Fibroblast of villous mesenchyme (primary cell): ENCODE data around the gene GIT2. TPM values are rescaled to one million over a fixed set of nuclear protein-coding genes. Genes with fewer than 3 reads are reported as not detected.
A peak's percentile ranks its signal among the peaks of the same experiment; 100 is the strongest.

ENCODE experiments used
- DNase-seq: peaks from one replicate; pipeline ENCODE4 v3.0.0-alpha.2; 2010; ENCODE audit warnings: low read depth
- H3K4me3 ChIP-seq: 2 replicates; pipeline ENCODE4 v1.5.1; 2011; ENCODE audit warnings: low read depth, mild to moderate bottlenecking, low read length
- total RNA-seq: library from RNA; depleted of rRNA; stranded (reverse); fragments of >200 nt; gene quantifications from 2 replicates; pipeline ENCODE4 v1.2.3, GENCODE V29; 2012
- TF ChIP-seq, protein P1 (sequence below): IDR thresholded peaks from 2 replicates; pipeline ENCODE4 v1.5.1; 2012; ENCODE audit warnings: low read depth, mild to moderate bottlenecking, low read length; ENCODE audit not compliant: insufficient read depth

Gene GIT2
- total RNA-seq, 1 donor = 54.4 TPM

DNA sequence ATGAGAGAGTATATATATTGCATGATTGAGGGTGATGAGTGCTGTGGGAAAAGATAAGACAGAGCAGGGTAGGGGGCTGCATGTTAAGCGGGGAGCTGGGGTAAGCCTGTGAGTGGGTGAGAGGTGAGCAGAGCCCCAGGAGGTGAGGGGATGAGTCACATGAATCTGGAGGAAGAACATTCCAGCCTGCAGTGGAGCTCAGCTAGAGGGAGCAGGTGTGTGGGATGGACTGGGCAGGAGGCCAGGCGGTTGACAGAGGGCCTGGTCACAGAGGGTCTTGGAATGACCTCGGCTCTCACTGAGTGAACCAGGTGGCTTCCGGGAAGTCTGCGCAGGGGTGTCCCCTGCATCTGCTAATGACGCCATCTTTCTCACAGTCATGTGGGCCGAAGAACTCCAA, 44.4 kb downstream of the GIT2 start:
- TF ChIP-seq, protein P1, sequence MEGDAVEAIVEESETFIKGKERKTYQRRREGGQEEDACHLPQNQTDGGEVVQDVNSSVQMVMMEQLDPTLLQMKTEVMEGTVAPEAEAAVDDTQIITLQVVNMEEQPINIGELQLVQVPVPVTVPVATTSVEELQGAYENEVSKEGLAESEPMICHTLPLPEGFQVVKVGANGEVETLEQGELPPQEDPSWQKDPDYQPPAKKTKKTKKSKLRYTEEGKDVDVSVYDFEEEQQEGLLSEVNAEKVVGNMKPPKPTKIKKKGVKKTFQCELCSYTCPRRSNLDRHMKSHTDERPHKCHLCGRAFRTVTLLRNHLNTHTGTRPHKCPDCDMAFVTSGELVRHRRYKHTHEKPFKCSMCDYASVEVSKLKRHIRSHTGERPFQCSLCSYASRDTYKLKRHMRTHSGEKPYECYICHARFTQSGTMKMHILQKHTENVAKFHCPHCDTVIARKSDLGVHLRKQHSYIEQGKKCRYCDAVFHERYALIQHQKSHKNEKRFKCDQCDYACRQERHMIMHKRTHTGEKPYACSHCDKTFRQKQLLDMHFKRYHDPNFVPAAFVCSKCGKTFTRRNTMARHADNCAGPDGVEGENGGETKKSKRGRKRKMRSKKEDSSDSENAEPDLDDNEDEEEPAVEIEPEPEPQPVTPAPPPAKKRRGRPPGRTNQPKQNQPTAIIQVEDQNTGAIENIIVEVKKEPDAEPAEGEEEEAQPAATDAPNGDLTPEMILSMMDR = no peak
- H3K4me3 ChIP-seq = no peak overlapping the region
- DNase-seq = peak; percentile 64

- no peak overlapping the region for H3K4me3 ChIP-seq
- TF ChIP-seq, protein P1 = no peak
- DNase-seq = peak; percentile 82
Observed at GRCh38 chr12:109951136-109951535, 45.0 kb downstream of the GIT2 start.

- DNase-seq = no peak
- no peak overlapping the region for H3K4me3 ChIP-seq
Observed at GRCh38 chr12:109950625-109951024, 45.5 kb downstream of the GIT2 start.

GRCh38 chr12:109949089-109949488, 47.1 kb downstream of the GIT2 start:
- TF ChIP-seq, protein P1 = no peak
- H3K4me3 ChIP-seq = no peak overlapping the region
- peak; percentile 67 for DNase-seq

More at GRCh38 chr12:109950625-109951024, 45.5 kb downstream of the GIT2 start:
- TF ChIP-seq, protein P1 = no peak

DNA sequence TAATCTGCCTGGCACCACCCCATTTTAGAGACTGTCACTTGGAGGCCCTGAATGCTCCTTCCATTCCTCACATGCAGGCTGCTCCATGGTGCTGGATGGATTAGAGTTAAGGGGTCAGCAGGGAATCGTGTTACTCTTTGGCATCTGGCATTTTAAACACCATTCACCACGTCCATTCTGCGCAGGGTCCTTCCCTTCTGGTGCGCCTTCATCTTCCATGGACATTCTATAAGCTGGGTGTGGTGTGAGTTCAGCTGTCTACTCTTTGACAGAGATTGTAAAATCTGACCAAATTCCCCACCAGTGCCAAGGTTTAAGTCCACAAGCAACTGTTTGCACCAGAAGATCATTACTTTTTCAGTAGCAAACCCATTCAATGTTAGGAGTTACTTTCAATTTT, 47.8 kb downstream of the GIT2 start:
- DNase-seq = no peak
- H3K4me3 ChIP-seq = no peak overlapping the region
- TF ChIP-seq, protein P1 = no peak

DNA sequence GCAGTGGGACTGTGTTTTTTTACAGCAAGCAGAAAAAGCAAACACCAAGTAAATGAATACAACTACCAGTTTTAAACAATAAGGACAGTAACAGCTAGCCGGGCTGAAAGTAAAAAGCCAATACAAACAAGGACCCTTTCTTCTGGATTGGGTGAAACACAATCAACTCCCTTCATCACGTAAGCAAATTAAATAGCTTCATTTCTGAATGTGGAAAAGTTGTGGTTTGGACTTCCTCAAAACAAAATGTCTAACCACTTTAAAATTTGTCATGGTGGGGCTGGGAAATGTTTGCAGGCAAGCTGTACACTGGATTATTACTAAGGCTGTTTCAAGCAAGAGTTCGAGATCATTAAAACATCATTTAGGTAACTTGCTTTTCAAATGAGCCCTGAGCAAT, 48.6 kb downstream of the GIT2 start:
- peak; percentile 83 for DNase-seq
- TF ChIP-seq, protein P1 = no peak
- H3K4me3 ChIP-seq = no peak overlapping the region

DNA sequence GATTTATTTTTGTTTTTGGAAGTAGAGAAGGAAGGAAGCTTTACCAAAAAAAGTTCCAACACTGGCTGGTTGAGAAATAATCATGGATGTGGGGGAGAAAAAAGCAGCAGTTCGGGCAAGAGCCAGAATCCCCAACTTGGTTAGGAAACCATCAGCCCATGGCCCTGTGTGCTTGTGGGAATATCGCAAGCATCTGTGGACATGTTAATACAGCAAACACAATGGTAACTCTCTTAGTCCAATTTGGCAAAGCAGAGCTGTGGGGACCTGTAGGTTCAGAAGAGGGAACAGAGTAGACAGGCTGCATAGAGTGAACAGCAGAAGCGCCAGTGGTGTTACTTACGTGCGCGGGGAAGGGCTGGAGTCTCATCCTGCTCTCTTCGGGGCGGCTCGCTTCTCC, 49.3 kb downstream of the GIT2 start:
- H3K4me3 ChIP-seq = no peak overlapping the region
- DNase-seq = no peak
- TF ChIP-seq, protein P1 = no peak
